Nephron progenitor cell (in vitro differentiated cells): ENCODE data around the gene TNKS1BP1.

Experiments
- DNase-seq: peaks from one replicate; pipeline ENCODE4 v3.0.0; 2021
- H3K27ac Mint-ChIP-seq: 2 replicates; pipeline ENCODE4 v1.8.0; 2021; ENCODE audit warnings: mild to moderate bottlenecking, moderate library complexity, mixed read lengths
- H3K27me3 Mint-ChIP-seq: 2 replicates; pipeline ENCODE4 v1.8.0; 2021; ENCODE audit warnings: mild to moderate bottlenecking, low read depth, mixed read lengths; ENCODE audit not compliant: poor library complexity
- H3K36me3 Mint-ChIP-seq: 2 replicates; pipeline ENCODE4 v1.8.0; 2021; ENCODE audit warnings: low read depth, mixed read lengths
- H3K4me1 Mint-ChIP-seq: 2 replicates; pipeline ENCODE4 v1.8.0; 2021; ENCODE audit warnings: mixed read lengths
- H3K4me3 Mint-ChIP-seq: 2 replicates; pipeline ENCODE4 v1.8.0; 2021; ENCODE audit warnings: mild to moderate bottlenecking, moderate library complexity, mixed read lengths
- H3K9me3 Mint-ChIP-seq: 2 replicates; pipeline ENCODE4 v1.8.0; 2021; ENCODE audit warnings: mild to moderate bottlenecking, moderate library complexity, mixed read lengths
- CTCF ChIP-seq: fragments of 200-600 bp; sonication (generic); IDR thresholded peaks from 2 replicates; pipeline ENCODE4 v1.5.0; 2021; ENCODE audit warnings: antibody characterized with exemption

TNKS1BP1 gene

GRCh38 chr11:57348636-57349313, 24.0 kb upstream of the TNKS1BP1 start:
- peaks cover 4% of the 10 kb centered on the region for H3K27me3 Mint-ChIP-seq
- H3K27ac Mint-ChIP-seq: peak overlapping the region; percentile 25
- peaks cover 81% of the 10 kb centered on the region for H3K4me1 Mint-ChIP-seq
- peaks cover 8% of the 10 kb centered on the region for H3K36me3 Mint-ChIP-seq
- no peak for TF ChIP-seq CTCF
- no peak for DNase-seq
- no peak overlapping the region for H3K4me3 Mint-ChIP-seq
- H3K9me3 Mint-ChIP-seq: peaks cover 21% of the 10 kb centered on the region

GRCh38 chr11:57348052-57348451, 23.3 kb upstream of the TNKS1BP1 start:
- peak overlapping the region; percentile 74 for H3K27ac Mint-ChIP-seq
- peaks cover 81% of the 10 kb centered on the region for H3K4me1 Mint-ChIP-seq
- no peak overlapping the region for H3K4me3 Mint-ChIP-seq
- H3K9me3 Mint-ChIP-seq: peaks cover 21% of the 10 kb centered on the region
- peaks cover 8% of the 10 kb centered on the region for H3K36me3 Mint-ChIP-seq
- no peak for TF ChIP-seq CTCF
- no peak for DNase-seq
- peaks cover 4% of the 10 kb centered on the region for H3K27me3 Mint-ChIP-seq

- TF ChIP-seq CTCF: no peak
- Mint-ChIP-seq H3K4me1 (peaks cover 81% of the 10 kb centered on the region), H3K9me3 (peaks cover 17% of the 10 kb centered on the region), H3K4me3 (peak overlapping the region; percentile 46), H3K27ac (peak overlapping the region; percentile 74), H3K27me3 (peaks cover 4% of the 10 kb centered on the region), H3K36me3 (peaks cover 8% of the 10 kb centered on the region)
- DNase-seq: no peak
These were observed 22.6 kb upstream of the TNKS1BP1 start for GRCh38 chr11:57347336-57347735.

GRCh38 chr11:57345555-57346211, 20.9 kb upstream of the TNKS1BP1 start:
- peak; percentile 69 for TF ChIP-seq CTCF
- Mint-ChIP-seq H3K4me1 (peaks cover 87% of the 10 kb centered on the region), H3K27me3 (peaks cover 4% of the 10 kb centered on the region), H3K9me3 (peaks cover 10% of the 10 kb centered on the region), H3K27ac (no peak overlapping the region), H3K36me3 (no peaks in the 10 kb centered on the region), H3K4me3 (no peak overlapping the region)
- peak; percentile 79 for DNase-seq

GRCh38 chr11:57344826-57345225, 20.1 kb upstream of the TNKS1BP1 start:
- Mint-ChIP-seq H3K4me1 (peaks cover 92% of the 10 kb centered on the region), H3K27ac (no peak overlapping the region)

More at GRCh38 chr11:57344826-57345225, 20.1 kb upstream of the TNKS1BP1 start:
- Mint-ChIP-seq H3K27me3 (peaks cover under 1% of the 10 kb centered on the region), H3K4me3 (no peak overlapping the region), H3K9me3 (peaks cover 2% of the 10 kb centered on the region), H3K36me3 (no peaks in the 10 kb centered on the region)
- no peak for DNase-seq
- TF ChIP-seq CTCF: no peak
